ENCODE data around the gene CENPVL3. TPM values are rescaled to one million over a fixed set of nuclear protein-coding genes. Genes with fewer than 3 reads are reported as not detected.

Gene CENPVL3
- total and polyA plus RNA-seq, 2 of the 8 experiments (the other 6 are each of a cell fraction or from before 2014, with no cell fraction given) = 5.0 to 15.6 TPM

DNA sequence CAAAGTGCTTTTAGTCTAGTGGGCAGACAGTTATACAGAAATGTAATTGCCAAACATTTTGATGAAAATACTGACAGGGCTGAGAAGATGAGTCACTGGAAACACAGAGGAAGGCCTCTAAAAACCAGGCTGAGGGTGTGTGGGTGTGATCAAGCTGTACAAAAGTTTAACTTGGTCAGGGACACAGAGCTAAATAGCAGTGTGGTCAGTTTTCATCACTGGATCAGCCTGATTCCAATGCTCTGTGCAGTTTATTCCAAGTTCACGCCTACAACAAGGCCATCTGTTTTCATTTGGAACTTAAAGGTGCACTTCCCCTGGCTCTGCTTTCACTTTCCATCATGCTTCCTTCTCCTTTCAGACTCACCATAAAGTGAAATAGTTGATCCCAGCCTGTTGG is 10.6 kb downstream of the CENPVL3 start:
- H3K9me3 ChIP-seq (ENCODE audit: insufficient read depth in 2 of 2, low read depth in 1 of 2, low read length in 1 of 2) = no peaks in the 10 kb centered on the region
- H2BK12ac ChIP-seq (ENCODE audit: low read depth, low read length) = no peak overlapping the region
- no peaks in the 10 kb centered on the region for H3K79me1 ChIP-seq (ENCODE audit: low read depth, low read length)
- no peak overlapping the region for H2BK5ac ChIP-seq (ENCODE audit: low read depth, low read length)
- H3K27me3 ChIP-seq (replicated peaks in 1 of 4; ENCODE audit: control insufficient read depth in 3 of 4, extremely low read depth in 1 of 4, insufficient read depth in 3 of 4, low read length in 3 of 4) = no peaks in the 10 kb centered on the region
- no peaks in the 10 kb centered on the region for H4K20me1 ChIP-seq (replicated peaks in 1 of 2; ENCODE audit: control insufficient read depth in 1 of 2, insufficient read depth in 2 of 2, low read length in 2 of 2)
- no peak overlapping the region for H2BK120ac ChIP-seq (replicated peaks; ENCODE audit: low read depth, low read length)
- H3K79me2 ChIP-seq (ENCODE audit: control insufficient read depth in 1 of 2, insufficient read depth in 2 of 2, low read length in 2 of 2) = no peaks in the 10 kb centered on the region
- H3K27ac ChIP-seq (ENCODE audit: low read depth, low read length) = no peak overlapping the region
- no peak overlapping the region for H3K4me2 ChIP-seq (ENCODE audit: insufficient read depth in 1 of 2, low read depth in 2 of 2, low read length in 2 of 2)
- no peak overlapping the region for H2AFZ ChIP-seq (ENCODE audit: low read length)
- no peak overlapping the region for H4K5ac ChIP-seq (ENCODE audit: insufficient read length, low read depth, low read length)
- no peak overlapping the region for H4K91ac ChIP-seq (replicated peaks; ENCODE audit: insufficient read length, low read length)
- H3K18ac ChIP-seq (ENCODE audit: extremely low read depth, low read length) = no peak overlapping the region
- FAIRE-seq (no peak), DNase-seq (ENCODE audit: low read depth in 1 of 2, low spot score in 2 of 2) (no peak)
- 88% methylated on average over 1 of the region's 1 CpG; no CpG with 5 or more reads in 1 of the 2 experiments for WGBS, 2 experiments (ENCODE audit: extremely low coverage in 1 of 2, insufficient coverage in 1 of 2, insufficient read length in 1 of 2, insufficient replicate concordance in 2 of 2, low coverage in 1 of 2, low lambda C conversion rate in 2 of 2, missing lambda C conversion rate in 1 of 2)
- no peak overlapping the region for H3K56ac ChIP-seq (replicated peaks; ENCODE audit: insufficient read length, low read depth, low read length)
- CTCF ChIA-PET (ENCODE audit: partially characterized antibody) = no interaction called here
- H3K4ac ChIP-seq (replicated peaks; ENCODE audit: insufficient read length, low read depth, low read length) = no peak overlapping the region
- no peak overlapping the region for H3K4me3 ChIP-seq (ENCODE audit: extremely low read depth in 1 of 4, insufficient read depth in 2 of 4, low read depth in 3 of 4, low read length in 4 of 4)
- H3K9ac ChIP-seq (replicated peaks in 1 of 4; ENCODE audit: extremely low read depth in 1 of 4, low read depth in 3 of 4, low read length in 3 of 4) = no peak overlapping the region
- TF ChIP-seq BACH1 (IDR thresholded peaks at IDR 0.05; ENCODE audit: low read length) (no peak), POLR2AphosphoS5 (IDR thresholded peaks at IDR 0.05; ENCODE audit: low read depth, low read length) (no peak), RXRA (IDR thresholded peaks at IDR 0.05; ENCODE audit: insufficient read depth, low read depth, low read length) (no peak), TCF12 (IDR thresholded peaks at IDR 0.05; ENCODE audit: low read depth, low read length) (no peak), KDM5A (IDR thresholded peaks at IDR 0.05; ENCODE audit: low read length) (no peak)
- TF ChIP-seq, protein P1, sequence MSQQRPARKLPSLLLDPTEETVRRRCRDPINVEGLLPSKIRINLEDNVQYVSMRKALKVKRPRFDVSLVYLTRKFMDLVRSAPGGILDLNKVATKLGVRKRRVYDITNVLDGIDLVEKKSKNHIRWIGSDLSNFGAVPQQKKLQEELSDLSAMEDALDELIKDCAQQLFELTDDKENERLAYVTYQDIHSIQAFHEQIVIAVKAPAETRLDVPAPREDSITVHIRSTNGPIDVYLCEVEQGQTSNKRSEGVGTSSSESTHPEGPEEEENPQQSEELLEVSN (IDR thresholded peaks at IDR 0.05) = no peak
- TF ChIP-seq, protein P2, sequence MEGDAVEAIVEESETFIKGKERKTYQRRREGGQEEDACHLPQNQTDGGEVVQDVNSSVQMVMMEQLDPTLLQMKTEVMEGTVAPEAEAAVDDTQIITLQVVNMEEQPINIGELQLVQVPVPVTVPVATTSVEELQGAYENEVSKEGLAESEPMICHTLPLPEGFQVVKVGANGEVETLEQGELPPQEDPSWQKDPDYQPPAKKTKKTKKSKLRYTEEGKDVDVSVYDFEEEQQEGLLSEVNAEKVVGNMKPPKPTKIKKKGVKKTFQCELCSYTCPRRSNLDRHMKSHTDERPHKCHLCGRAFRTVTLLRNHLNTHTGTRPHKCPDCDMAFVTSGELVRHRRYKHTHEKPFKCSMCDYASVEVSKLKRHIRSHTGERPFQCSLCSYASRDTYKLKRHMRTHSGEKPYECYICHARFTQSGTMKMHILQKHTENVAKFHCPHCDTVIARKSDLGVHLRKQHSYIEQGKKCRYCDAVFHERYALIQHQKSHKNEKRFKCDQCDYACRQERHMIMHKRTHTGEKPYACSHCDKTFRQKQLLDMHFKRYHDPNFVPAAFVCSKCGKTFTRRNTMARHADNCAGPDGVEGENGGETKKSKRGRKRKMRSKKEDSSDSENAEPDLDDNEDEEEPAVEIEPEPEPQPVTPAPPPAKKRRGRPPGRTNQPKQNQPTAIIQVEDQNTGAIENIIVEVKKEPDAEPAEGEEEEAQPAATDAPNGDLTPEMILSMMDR (IDR thresholded peaks at IDR 0.05; ENCODE audit: control extremely low read depth in 1 of 3, insufficient read depth in 1 of 3, low read depth in 1 of 3, low read length in 3 of 3) = no peak
- no peaks in the 10 kb centered on the region for H3K4me1 ChIP-seq (replicated peaks in 1 of 4; ENCODE audit: control insufficient read depth in 3 of 4, insufficient read depth in 4 of 4, low read length in 3 of 4)
- no peak overlapping the region for H3K23ac ChIP-seq (ENCODE audit: insufficient read length)
- POLR2A ChIA-PET (ENCODE audit: partially characterized antibody) = no interaction called here
- no peaks in the 10 kb centered on the region for H3K23me2 ChIP-seq (ENCODE audit: low read depth, low read length)
- H3K36me3 ChIP-seq (ENCODE audit: control insufficient read depth in 2 of 4, insufficient read depth in 4 of 4, low read length in 3 of 4) = no peaks in the 10 kb centered on the region
- no peak overlapping the region for H2BK20ac ChIP-seq (ENCODE audit: low read length)
- no peak overlapping the region for H2BK15ac ChIP-seq (ENCODE audit: low read length)
- H4K8ac ChIP-seq (ENCODE audit: extremely low read depth, insufficient read depth, low read length) = no peak overlapping the region
- no peak overlapping the region for H2AK5ac ChIP-seq (ENCODE audit: low read depth, low read length)
- no peak overlapping the region for H3K14ac ChIP-seq (ENCODE audit: insufficient read length)

Data from H1 (cell line).